Heart right ventricle (tissue), 16 donors: Measurements from ENCODE around the gene PRTFDC1. TPM values are rescaled to one million over a fixed set of nuclear protein-coding genes. Genes with fewer than 3 reads are reported as not detected.

Source experiments
- ATAC-seq, 8 donors: fragments of 200-7000 bp; cut with Tn5 transposase; one replicate each; pipeline ENCODE4 v1.9.1; 2020; ENCODE audit warnings: mild to moderate bottlenecking in 8 of 8, moderate library complexity in 8 of 8, moderate number of reproducible peaks in 1 of 8
- DNase-seq, 2 donors: peaks; one replicate each; pipeline ENCODE4 v3.0.0-alpha.2; 2020
- H3K27ac ChIP-seq, 10 donors: fragments of 200-600 bp; sonication (generic) in 2 of 10; one replicate each; pipeline versions ENCODE4 v1.5.0 to v1.8.0; 2020 to 2022; ENCODE audit warnings: mild to moderate bottlenecking in 3 of 10
- H3K27me3 ChIP-seq, 7 donors: fragments of 200-600 bp; one replicate each; pipeline ENCODE4 v1.8.0; 2021 to 2022; ENCODE audit warnings: mild to moderate bottlenecking in 2 of 7
- H3K36me3 ChIP-seq, 9 donors: fragments of 200-600 bp; sonication (generic) in 1 of 9; one replicate each; pipeline versions ENCODE4 v1.5.0 to v1.8.0; 2020 to 2022; ENCODE audit warnings: mild to moderate bottlenecking in 2 of 9
- H3K4me1 ChIP-seq, 9 donors: fragments of 200-600 bp; sonication (generic) in 1 of 9; one replicate each; pipeline versions ENCODE4 v1.5.0 to v1.8.0; 2020 to 2022; ENCODE audit warnings: mild to moderate bottlenecking in 4 of 9
- H3K4me3 ChIP-seq, 10 donors: fragments of 200-600 bp; sonication (generic) in 2 of 10; one replicate each; pipeline versions ENCODE4 v1.5.0 to v1.8.0; 2020 to 2022; ENCODE audit warnings: mild to moderate bottlenecking in 7 of 10, moderate library complexity in 2 of 10
- H3K9me3 ChIP-seq, 11 donors: fragments of 200-600 bp in 10 of 11; sonication (generic) in 2 of 11; one replicate each; pipeline versions ENCODE4 v1.5.0 to v1.8.0; 2013 to 2022; ENCODE audit warnings: mild to moderate bottlenecking in 2 of 11, control low read depth in 1 of 11, moderate library complexity in 1 of 11
- CTCF ChIP-seq, 9 donors: fragments of 200-600 bp; sonication (generic) in 2 of 9; IDR thresholded peaks; one replicate each; pipeline versions ENCODE4 v1.5.0 to v1.8.0; 2021 to 2022; ENCODE audit warnings: antibody characterized with exemption in 9 of 9, mild to moderate bottlenecking in 5 of 9, moderate library complexity in 1 of 9
- WGBS, 2 donors: extraction: QIAGEN DNeasy Blood & Tissue Kit; methylation state at CpG; one replicate each; pipeline ENCODE4 v1.1.7; 2013; ENCODE audit warnings: inconsistent platforms in 1 of 2; 5-methylcytosine and 5-hydroxymethylcytosine counted together
- intact Hi-C, 10 donors: fragments of 100-400 bp; cut with DNase I; formaldehyde crosslinking; loops; one replicate each; pipeline versions ENCODE4 v1.11.1 to v1.14.2; 2022
- polyA plus RNA-seq, 2 donors: library from polyadenylated mRNA; stranded (reverse); fragments of 200-250 nt; gene quantifications; one replicate each; pipeline ENCODE4 v1.2.3, GENCODE V29; 2013
- total RNA-seq, 10 donors: library from RNA; stranded (reverse); fragmentation: NEBNext Ultra II Directional in 3 of 10; extraction: Animal tissue kit (Norgen Biotek cat#: 25700) in 3 of 10; gene quantifications; one replicate each; pipeline versions ENCODE4 v1.2.1 to v1.2.4, GENCODE V29; 2021 to 2023
- donor health status: Arrhythmogenic right ventricular cardiomyopathy.
- donor health status: ischemic (EF 13 %, LVEDD 7.1; RV severe dilation, severe dysfunction).
- donor health status: healthy with polysubstance abuse.
- donor health status: DM: no; HTN: yes; CAD: no.
- donor health status: DM: no; HTN: no; CAD: no.
- donor health status: ischemic (EF 25% LVEDD 6.9; RV normal size, moderate dysfunction).
- donor health status: ischemic (EF 25% LVEDD 5.7; RV mildly dilated, moderate dysfunction).
- donor health status: healthy.
- donor health status: DM: yes; HTN: yes; CAD: no.
- donor health status: Ischemic cardiomyopathy.
- donor health status: ischemic (EF 35%, LVEDD 5.7; RV mildly dilated, moderate dysfunction).
- donor health status: nonischemic (EF 11% LVEDD 7.7; RV severe dilation, severe dysfunction).
- donor health status: DM: yes; HTN: yes; CAD: no.
- donor health status: PGD.
- donor health status: ischemic (EF 29% LVEDD 5.4; RV normal size, mild dysfunction).
- donor health status: nonischemic (EF 23%, LVEDD 6.1; RV moderate dilation, normal function).

PRTFDC1 gene
- total and polyA plus RNA-seq, 12 donors = 2.5 to 11.4 (median 5.0) TPM

- intact Hi-C loops = no loop called here
- Histone ChIP-seq H3K9me3 (no peaks in the 10 kb centered on the region), H3K27me3 (no peaks in the 10 kb centered on the region), H3K4me3 (peak overlapping the region in 2 of 10 donors; percentile 2 to 3), H3K27ac (peak overlapping the region in 1 of 10 donors; percentile 3), H3K36me3 (no peaks in the 10 kb centered on the region), H3K4me1 (peaks cover 0 to 20% (median 5%) of the 10 kb centered on the region in 9 donors)
- DNase-seq (no peak), ATAC-seq (peak in 1 of 8 donors; percentile 34)
- WGBS, 2 donors = 39 to 47% methylated on average over 6 of the region's 6 CpGs
- TF ChIP-seq CTCF (IDR thresholded peaks at IDR 0.05) = no peak
Observed at GRCh38 chr10:24848195-24848594, 104.2 kb downstream of the PRTFDC1 start.

GRCh38 chr10:24847112-24848070, 105.0 kb downstream of the PRTFDC1 start:
- Histone ChIP-seq H3K4me1 (peaks cover 0 to 20% (median 5%) of the 10 kb centered on the region in 9 donors), H3K9me3 (no peaks in the 10 kb centered on the region), H3K36me3 (no peaks in the 10 kb centered on the region), H3K27ac (peak overlapping the region in 1 of 10 donors; percentile 3), H3K27me3 (no peaks in the 10 kb centered on the region), H3K4me3 (peak overlapping the region in 1 of 10 donors; percentile 2)
- DNase-seq (no peak), ATAC-seq (no peak)
- no peak for TF ChIP-seq CTCF (IDR thresholded peaks at IDR 0.05)
- intact Hi-C loops = no loop called here
- 83 to 92% methylated on average over 13 of the region's 13 CpGs for WGBS, 2 donors

- ATAC-seq (no peak), DNase-seq (no peak)
- no peak for TF ChIP-seq CTCF (IDR thresholded peaks at IDR 0.05)
- Histone ChIP-seq H3K36me3 (no peaks in the 10 kb centered on the region), H3K27ac (no peak overlapping the region), H3K4me3 (no peak overlapping the region), H3K27me3 (no peaks in the 10 kb centered on the region), H3K9me3 (no peaks in the 10 kb centered on the region), H3K4me1 (peaks cover 0 to 20% (median 5%) of the 10 kb centered on the region in 9 donors)
- intact Hi-C loops = no loop called here
- 78 to 90% methylated on average over 2 of the region's 2 CpGs for WGBS, 2 donors
Observed at GRCh38 chr10:24844742-24845141, 107.7 kb downstream of the PRTFDC1 start.

- peaks cover 0 to under 1% (median 0%) of the 10 kb centered on the region in 11 donors for H3K9me3 ChIP-seq
- intact Hi-C loops = no loop called here
- TF ChIP-seq CTCF (IDR thresholded peaks at IDR 0.05) = no peak
- ATAC-seq (no peak), DNase-seq (no peak)
- H3K27ac ChIP-seq = no peak overlapping the region
- 46 to 48% methylated on average over 2 of the region's 2 CpGs for WGBS, 2 donors
- no peaks in the 10 kb centered on the region for H3K36me3 ChIP-seq
- H3K27me3 ChIP-seq = no peaks in the 10 kb centered on the region
- no peak overlapping the region for H3K4me3 ChIP-seq
- H3K4me1 ChIP-seq = peaks cover 0 to 7% (median 0%) of the 10 kb centered on the region in 9 donors
Observed at GRCh38 chr10:24843256-24843655, 109.2 kb downstream of the PRTFDC1 start.
